SJSA1 (cell line): Measurements from ENCODE around the gene TIMP4. TPM values are rescaled to one million over a fixed set of nuclear protein-coding genes. Genes with fewer than 3 reads are reported as not detected.

ENCODE experiments used
- DNase-seq, 2 experiments: peaks; one replicate each; pipeline ENCODE4 v3.0.0-alpha.2; 2015 to 2020; ENCODE audit warnings: low spot score in 2 of 2, low read depth in 1 of 2
- H3K27ac ChIP-seq: fragments of 250-450 bp; sonication (Bioruptor Pico); 2 replicates; pipeline ENCODE4 v1.5.1; 2020; ENCODE audit warnings: mild to moderate bottlenecking, moderate library complexity
- H3K27me3 ChIP-seq: fragments of 250-450 bp; sonication (Bioruptor Pico); replicated peaks from 2 replicates; pipeline ENCODE4 v1.5.1; 2020; ENCODE audit warnings: mild to moderate bottlenecking, moderate library complexity
- H3K36me3 ChIP-seq: fragments of 250-450 bp; sonication (Bioruptor Pico); 2 replicates; pipeline ENCODE4 v1.5.1; 2020; ENCODE audit warnings: mild to moderate bottlenecking
- H3K4me1 ChIP-seq: fragments of 250-450 bp; sonication (Bioruptor Pico); replicated peaks from 2 replicates; pipeline ENCODE4 v1.6.1; 2021; ENCODE audit warnings: mild to moderate bottlenecking
- H3K4me3 ChIP-seq: fragments of 250-450 bp; sonication (Bioruptor Pico); 2 replicates; pipeline ENCODE4 v1.5.1; 2020; ENCODE audit warnings: mild to moderate bottlenecking
- H3K9me3 ChIP-seq: fragments of 250-450 bp; sonication (Bioruptor Pico); replicated peaks from 2 replicates; pipeline ENCODE4 v1.5.1; 2020; ENCODE audit warnings: mild to moderate bottlenecking
- total RNA-seq: library from RNA; depleted of rRNA; stranded (reverse); fragments of >200 nt; shearing (Covaris generic); gene quantifications from 2 replicates; pipeline ENCODE4 v1.2.3, GENCODE V29; 2014; rRNA removed

Gene TIMP4
- 0.08 TPM in 1 of 2 replicates, not detected in the other for total RNA-seq

- no peak within 1 kb of the TSS for H3K4me3 ChIP-seq
Observed at GRCh38 chr3:12158387-12159226, at the start of gene TIMP4. TSS of gene TIMP4 (minus strand) at chr3:12158912. CDS start at chr3:12158840, 72 bp downstream.

GRCh38 chr3:12205171-12205570 lies 46.5 kb upstream of the TIMP4 start:
- DNase-seq: no peak
- Histone ChIP-seq H3K9me3 (no peaks in the 10 kb centered on the region), H3K36me3 (no peaks in the 10 kb centered on the region), H3K27ac (no peak overlapping the region), H3K4me3 (no peak overlapping the region), H3K4me1 (no peaks in the 10 kb centered on the region), H3K27me3 (no peaks in the 10 kb centered on the region)

More at GRCh38 chr3:12158387-12159226, at the start of gene TIMP4:
- H3K4me1 ChIP-seq: no peaks in the 10 kb centered on the region
- H3K9me3 ChIP-seq: no peaks in the 10 kb centered on the region
- DNase-seq: no peak
- H3K27ac ChIP-seq: no peak within 1 kb of the TSS
- H3K36me3 ChIP-seq: no peaks in the 10 kb centered on the region
- no peaks in the 10 kb centered on the region for H3K27me3 ChIP-seq

- Histone ChIP-seq H3K9me3 (no peaks in the 10 kb centered on the region), H3K4me1 (0 out of 2 replicates have a peak, but pooled peaks cover 3% of the 10 kb centered on the region), H3K36me3 (no peaks in the 10 kb centered on the region), H3K4me3 (no peak overlapping the region), H3K27ac (no peak overlapping the region), H3K27me3 (no peaks in the 10 kb centered on the region)
- no peak for DNase-seq
Observed at GRCh38 chr3:12201813-12202212, 43.1 kb upstream of the TIMP4 start.

GRCh38 chr3:12198301-12198700 lies 39.6 kb upstream of the TIMP4 start:
- H3K27ac ChIP-seq: no peak overlapping the region
- DNase-seq: no peak
- H3K27me3 ChIP-seq: no peaks in the 10 kb centered on the region
- H3K36me3 ChIP-seq: no peaks in the 10 kb centered on the region
- no peaks in the 10 kb centered on the region for H3K9me3 ChIP-seq
- no peak overlapping the region for H3K4me3 ChIP-seq
- H3K4me1 ChIP-seq: peaks cover 25% of the 10 kb centered on the region

- Histone ChIP-seq H3K27me3 (no peaks in the 10 kb centered on the region), H3K36me3 (no peaks in the 10 kb centered on the region), H3K9me3 (no peaks in the 10 kb centered on the region), H3K4me1 (peaks cover 34% of the 10 kb centered on the region), H3K27ac (no peak overlapping the region), H3K4me3 (no peak overlapping the region)
- DNase-seq: no peak
Observed at GRCh38 chr3:12197475-12197874, 38.8 kb upstream of the TIMP4 start.

- no peak for DNase-seq
- Histone ChIP-seq H3K27ac (no peak overlapping the region), H3K4me3 (no peak overlapping the region), H3K27me3 (no peaks in the 10 kb centered on the region), H3K36me3 (no peaks in the 10 kb centered on the region), H3K9me3 (no peaks in the 10 kb centered on the region), H3K4me1 (peaks cover 35% of the 10 kb centered on the region)
Observed at GRCh38 chr3:12196684-12197083, 38.0 kb upstream of the TIMP4 start.

GRCh38 chr3:12195231-12195630 lies 36.5 kb upstream of the TIMP4 start:
- H3K27ac ChIP-seq: no peak overlapping the region
- H3K36me3 ChIP-seq: no peaks in the 10 kb centered on the region
- no peaks in the 10 kb centered on the region for H3K9me3 ChIP-seq
- no peaks in the 10 kb centered on the region for H3K27me3 ChIP-seq
- peaks cover 35% of the 10 kb centered on the region for H3K4me1 ChIP-seq
- no peak for DNase-seq
- no peak overlapping the region for H3K4me3 ChIP-seq

- Histone ChIP-seq H3K27me3 (no peaks in the 10 kb centered on the region), H3K4me3 (no peak overlapping the region), H3K27ac (peak overlapping the region; percentile 72; the same call in 1 of the 2 replicates), H3K4me1 (peaks cover 35% of the 10 kb centered on the region), H3K36me3 (no peaks in the 10 kb centered on the region), H3K9me3 (no peaks in the 10 kb centered on the region)
- DNase-seq: no peak
Observed at GRCh38 chr3:12194669-12195161, 36.0 kb upstream of the TIMP4 start.

- H3K9me3 ChIP-seq: no peaks in the 10 kb centered on the region
- DNase-seq: peak in 1 of 2 experiments; percentile 34
- H3K4me3 ChIP-seq: no peak overlapping the region
- H3K4me1 ChIP-seq: peaks cover 38% of the 10 kb centered on the region
- peak overlapping the region; percentile 72 for H3K27ac ChIP-seq
- H3K36me3 ChIP-seq: no peaks in the 10 kb centered on the region
- H3K27me3 ChIP-seq: no peaks in the 10 kb centered on the region
Observed at GRCh38 chr3:12194209-12194608, 35.5 kb upstream of the TIMP4 start.

- Histone ChIP-seq H3K9me3 (no peaks in the 10 kb centered on the region), H3K27ac (peak overlapping the region; percentile 72), H3K27me3 (no peaks in the 10 kb centered on the region), H3K4me1 (peaks cover 44% of the 10 kb centered on the region), H3K4me3 (no peak overlapping the region), H3K36me3 (no peaks in the 10 kb centered on the region)
- peak; percentile 80 to 92 for DNase-seq
Observed at GRCh38 chr3:12193485-12194165, 34.9 kb upstream of the TIMP4 start.

GRCh38 chr3:12192655-12193484 lies 34.2 kb upstream of the TIMP4 start:
- Histone ChIP-seq H3K4me3 (no peak overlapping the region), H3K36me3 (no peaks in the 10 kb centered on the region), H3K9me3 (no peaks in the 10 kb centered on the region), H3K4me1 (peaks cover 48% of the 10 kb centered on the region), H3K27ac (peak overlapping the region; percentile 57), H3K27me3 (no peaks in the 10 kb centered on the region)
- no peak for DNase-seq

- Histone ChIP-seq H3K27ac (no peak overlapping the region), H3K9me3 (no peaks in the 10 kb centered on the region), H3K4me3 (no peak overlapping the region), H3K27me3 (no peaks in the 10 kb centered on the region), H3K36me3 (no peaks in the 10 kb centered on the region), H3K4me1 (peaks cover 55% of the 10 kb centered on the region)
- DNase-seq: no peak
Observed at GRCh38 chr3:12192173-12192572, 33.5 kb upstream of the TIMP4 start.

GRCh38 chr3:12191559-12191958 lies 32.8 kb upstream of the TIMP4 start:
- no peak for DNase-seq
- peaks cover 61% of the 10 kb centered on the region for H3K4me1 ChIP-seq
- H3K27me3 ChIP-seq: no peaks in the 10 kb centered on the region
- H3K4me3 ChIP-seq: no peak overlapping the region
- no peaks in the 10 kb centered on the region for H3K9me3 ChIP-seq
- no peak overlapping the region for H3K27ac ChIP-seq
- no peaks in the 10 kb centered on the region for H3K36me3 ChIP-seq
